ENCODE results near the gene PKD1. TPM values are rescaled to one million over a fixed set of nuclear protein-coding genes. Genes with fewer than 3 reads are reported as not detected.

PKD1 gene
- total and polyA plus RNA-seq, 2 of the 13 experiments (the other 11 are each of a cell fraction or from before 2014, with no cell fraction given) = 22.1 to 23.0 TPM

DNA sequence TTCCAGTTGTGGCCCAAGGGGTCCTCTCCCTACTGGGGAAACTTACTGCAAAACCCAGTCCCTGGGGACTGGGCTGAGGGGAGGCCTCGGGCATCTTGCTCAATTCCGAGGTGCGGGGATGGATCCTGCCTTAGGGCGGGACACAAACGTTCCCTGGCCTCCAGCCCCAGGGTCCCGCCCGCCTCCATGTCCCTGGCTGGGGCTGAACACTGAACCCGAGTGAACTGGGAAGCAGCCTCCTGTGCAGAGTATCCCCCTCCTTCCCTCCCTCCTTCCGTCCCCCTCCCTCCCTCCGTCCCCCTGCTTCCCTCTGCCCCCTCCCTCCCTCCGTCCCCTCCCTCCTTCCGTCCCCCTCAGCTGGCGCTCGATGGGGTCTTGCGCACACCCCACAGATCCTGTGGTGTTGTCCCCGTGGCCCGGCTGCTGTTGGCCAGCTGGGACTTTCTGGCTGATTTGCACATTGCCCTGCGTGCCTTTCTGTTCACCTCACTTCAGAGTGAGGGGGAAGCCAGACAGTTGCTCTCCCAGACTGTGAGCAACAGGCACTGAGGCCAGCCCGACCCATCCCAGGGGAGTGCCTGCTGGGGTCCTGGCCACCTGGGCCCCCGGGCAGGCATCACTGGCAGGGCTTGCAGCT, 25.3 kb upstream of the PKD1 start (continued):
- TF ChIP-seq, protein P1, sequence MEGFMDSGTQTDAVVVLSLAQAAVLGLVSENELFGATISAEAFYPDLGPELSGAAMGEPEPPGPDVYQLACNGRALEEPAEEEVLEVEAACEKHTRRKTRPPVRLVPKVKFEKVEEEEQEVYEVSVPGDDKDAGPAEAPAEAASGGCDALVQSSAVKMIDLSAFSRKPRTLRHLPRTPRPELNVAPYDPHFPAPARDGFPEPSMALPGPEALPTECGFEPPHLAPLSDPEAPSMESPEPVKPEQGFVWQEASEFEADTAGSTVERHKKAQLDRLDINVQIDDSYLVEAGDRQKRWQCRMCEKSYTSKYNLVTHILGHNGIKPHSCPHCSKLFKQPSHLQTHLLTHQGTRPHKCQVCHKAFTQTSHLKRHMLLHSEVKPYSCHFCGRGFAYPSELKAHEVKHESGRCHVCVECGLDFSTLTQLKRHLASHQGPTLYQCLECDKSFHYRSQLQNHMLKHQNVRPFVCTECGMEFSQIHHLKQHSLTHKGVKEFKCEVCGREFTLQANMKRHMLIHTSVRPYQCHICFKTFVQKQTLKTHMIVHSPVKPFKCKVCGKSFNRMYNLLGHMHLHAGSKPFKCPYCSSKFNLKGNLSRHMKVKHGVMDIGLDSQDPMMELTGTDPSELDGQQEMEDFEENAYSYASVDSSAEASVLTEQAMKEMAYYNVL (CRISPR knock-in tag; IDR thresholded peaks at IDR 0.05; ENCODE audit: borderline replicate concordance) = no peak
- TF ChIP-seq SAP130 (CRISPR knock-in tag; IDR thresholded peaks at IDR 0.05; ENCODE audit: low read depth) (peak; percentile 42), RAD21 (CRISPR knock-in tag; IDR thresholded peaks at IDR 0.05) (no peak; the same call in 1 of the 2 replicates), ARID5B (CRISPR knock-in tag; IDR thresholded peaks at IDR 0.05) (no peak), ZNF670 (CRISPR knock-in tag; IDR thresholded peaks at IDR 0.05; ENCODE audit: borderline replicate concordance) (no peak), ZNF7 (CRISPR knock-in tag; IDR thresholded peaks at IDR 0.05) (no peak), XBP1 (CRISPR knock-in tag; IDR thresholded peaks at IDR 0.05) (no peak), ZNF841 (CRISPR knock-in tag; IDR thresholded peaks at IDR 0.05; ENCODE audit: borderline replicate concordance) (no peak), SAFB2 (CRISPR knock-in tag; IDR thresholded peaks at IDR 0.05; ENCODE audit: borderline replicate concordance, low read depth) (no peak), ZMAT5 (CRISPR knock-in tag; IDR thresholded peaks at IDR 0.05; ENCODE audit: borderline replicate concordance, low read depth) (no peak), HOXA3 (CRISPR knock-in tag; IDR thresholded peaks at IDR 0.05) (peak; percentile 51), ZNF264 (CRISPR knock-in tag; IDR thresholded peaks at IDR 0.05) (no peak), CEBPB (IDR thresholded peaks at IDR 0.05; ENCODE audit: borderline replicate concordance, low read depth, low read length) (peak; percentile 14; the same call in 1 of the 2 replicates), SIX1 (CRISPR knock-in tag; IDR thresholded peaks at IDR 0.05; ENCODE audit: borderline replicate concordance) (no peak), ISL2 (CRISPR knock-in tag; IDR thresholded peaks at IDR 0.05) (no peak), GTF2F1 (IDR thresholded peaks at IDR 0.05; ENCODE audit: low read length) (no peak), HBP1 (CRISPR knock-in tag; IDR thresholded peaks at IDR 0.05; ENCODE audit: low read depth) (no peak), ZNF839 (CRISPR knock-in tag; IDR thresholded peaks at IDR 0.05; ENCODE audit: borderline replicate concordance) (no peak)
- TF ChIP-seq, protein P2, sequence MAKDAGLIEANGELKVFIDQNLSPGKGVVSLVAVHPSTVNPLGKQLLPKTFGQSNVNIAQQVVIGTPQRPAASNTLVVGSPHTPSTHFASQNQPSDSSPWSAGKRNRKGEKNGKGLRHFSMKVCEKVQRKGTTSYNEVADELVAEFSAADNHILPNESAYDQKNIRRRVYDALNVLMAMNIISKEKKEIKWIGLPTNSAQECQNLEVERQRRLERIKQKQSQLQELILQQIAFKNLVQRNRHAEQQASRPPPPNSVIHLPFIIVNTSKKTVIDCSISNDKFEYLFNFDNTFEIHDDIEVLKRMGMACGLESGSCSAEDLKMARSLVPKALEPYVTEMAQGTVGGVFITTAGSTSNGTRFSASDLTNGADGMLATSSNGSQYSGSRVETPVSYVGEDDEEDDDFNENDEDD (CRISPR knock-in tag; IDR thresholded peaks at IDR 0.05; ENCODE audit: borderline replicate concordance) = no peak
- TF ChIP-seq, protein P3, sequence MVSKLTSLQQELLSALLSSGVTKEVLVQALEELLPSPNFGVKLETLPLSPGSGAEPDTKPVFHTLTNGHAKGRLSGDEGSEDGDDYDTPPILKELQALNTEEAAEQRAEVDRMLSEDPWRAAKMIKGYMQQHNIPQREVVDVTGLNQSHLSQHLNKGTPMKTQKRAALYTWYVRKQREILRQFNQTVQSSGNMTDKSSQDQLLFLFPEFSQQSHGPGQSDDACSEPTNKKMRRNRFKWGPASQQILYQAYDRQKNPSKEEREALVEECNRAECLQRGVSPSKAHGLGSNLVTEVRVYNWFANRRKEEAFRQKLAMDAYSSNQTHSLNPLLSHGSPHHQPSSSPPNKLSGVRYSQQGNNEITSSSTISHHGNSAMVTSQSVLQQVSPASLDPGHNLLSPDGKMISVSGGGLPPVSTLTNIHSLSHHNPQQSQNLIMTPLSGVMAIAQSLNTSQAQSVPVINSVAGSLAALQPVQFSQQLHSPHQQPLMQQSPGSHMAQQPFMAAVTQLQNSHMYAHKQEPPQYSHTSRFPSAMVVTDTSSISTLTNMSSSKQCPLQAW (CRISPR knock-in tag; IDR thresholded peaks at IDR 0.05) = no peak
